Glutamatergic neuron (in vitro differentiated cells): ENCODE measurements around the gene CDS1. TPM values are rescaled to one million over a fixed set of nuclear protein-coding genes. Genes with fewer than 3 reads are reported as not detected.

Source experiments
- DNase-seq: peaks from one replicate; pipeline ENCODE4 v3.0.0; 2022
- H3K27ac Mint-ChIP-seq: one replicate; pipeline ENCODE4 v1.8.0; 2020; ENCODE audit warnings: mild to moderate bottlenecking, mixed read lengths, inconsistent platforms; ENCODE audit not compliant: unreplicated experiment
- H3K27me3 Mint-ChIP-seq: one replicate; pipeline ENCODE4 v1.8.0; 2020; ENCODE audit warnings: mild to moderate bottlenecking, moderate library complexity, mixed read lengths, inconsistent platforms; ENCODE audit not compliant: unreplicated experiment
- H3K36me3 Mint-ChIP-seq: one replicate; pipeline ENCODE4 v1.8.0; 2020; ENCODE audit warnings: mild to moderate bottlenecking, mixed read lengths, inconsistent platforms; ENCODE audit not compliant: unreplicated experiment
- H3K4me1 Mint-ChIP-seq: one replicate; pipeline ENCODE4 v1.8.0; 2020; ENCODE audit warnings: mild to moderate bottlenecking, low read depth, mixed read lengths, inconsistent platforms; ENCODE audit not compliant: unreplicated experiment
- H3K4me3 Mint-ChIP-seq: one replicate; pipeline ENCODE4 v1.8.0; 2020; ENCODE audit warnings: mild to moderate bottlenecking, mixed read lengths, inconsistent platforms; ENCODE audit not compliant: unreplicated experiment
- H3K9me3 Mint-ChIP-seq: one replicate; pipeline ENCODE4 v1.8.0; 2020; ENCODE audit warnings: mild to moderate bottlenecking, moderate library complexity, mixed read lengths, inconsistent platforms; ENCODE audit not compliant: unreplicated experiment
- CTCF ChIP-seq: fragments of 200-600 bp; sonication (generic); IDR thresholded peaks from one replicate; pipeline ENCODE4 v1.5.0; 2021; ENCODE audit not compliant: partially characterized antibody, unreplicated experiment
- total RNA-seq: library from RNA; stranded (reverse); fragmentation: NEBNext Ultra II Directional; extraction: Animal tissue kit (Norgen Biotek cat#: 25700); gene quantifications from one replicate; pipeline ENCODE4 v1.2.1, GENCODE V29; 2021; ENCODE audit not compliant: unreplicated experiment

CDS1 gene
- total RNA-seq, 1 donor from 2014 or later, result 1.3 TPM

- Mint-ChIP-seq H3K4me1 (no peaks in the 10 kb centered on the region), H3K27me3 (peaks cover 1% of the 10 kb centered on the region), H3K9me3 (no peaks in the 10 kb centered on the region), H3K36me3 (no peaks in the 10 kb centered on the region), H3K27ac (no peak overlapping the region), H3K4me3 (no peak overlapping the region)
- TF ChIP-seq CTCF, result no peak
- DNase-seq, result no peak
These were observed 52.0 kb downstream of the CDS1 start for GRCh38 chr4:84634961-84635360.

- H3K9me3 Mint-ChIP-seq, result no peaks in the 10 kb centered on the region
- no peak overlapping the region for H3K4me3 Mint-ChIP-seq
- no peak for TF ChIP-seq CTCF
These were observed 55.2 kb downstream of the CDS1 start for GRCh38 chr4:84638092-84638491.

GRCh38 chr4:84639145-84639544 is 56.2 kb downstream of the CDS1 start:
- Mint-ChIP-seq H3K4me3 (no peak overlapping the region), H3K9me3 (no peaks in the 10 kb centered on the region), H3K36me3 (no peaks in the 10 kb centered on the region), H3K4me1 (peaks cover 3% of the 10 kb centered on the region), H3K27ac (no peak overlapping the region), H3K27me3 (peaks cover 1% of the 10 kb centered on the region)
- no peak for DNase-seq
- no peak for TF ChIP-seq CTCF

More at GRCh38 chr4:84638092-84638491, 55.2 kb downstream of the CDS1 start:
- H3K4me1 Mint-ChIP-seq, result no peaks in the 10 kb centered on the region
- peaks cover 1% of the 10 kb centered on the region for H3K27me3 Mint-ChIP-seq
- no peaks in the 10 kb centered on the region for H3K36me3 Mint-ChIP-seq
- no peak overlapping the region for H3K27ac Mint-ChIP-seq
- no peak for DNase-seq

- Mint-ChIP-seq H3K4me3 (no peak overlapping the region), H3K36me3 (no peaks in the 10 kb centered on the region), H3K27ac (no peak overlapping the region), H3K4me1 (peaks cover 3% of the 10 kb centered on the region), H3K9me3 (no peaks in the 10 kb centered on the region), H3K27me3 (no peaks in the 10 kb centered on the region)
- no peak for TF ChIP-seq CTCF
- no peak for DNase-seq
These were observed 61.2 kb downstream of the CDS1 start for GRCh38 chr4:84644087-84644486.

- no peak for DNase-seq
- no peaks in the 10 kb centered on the region for H3K27me3 Mint-ChIP-seq
- no peaks in the 10 kb centered on the region for H3K9me3 Mint-ChIP-seq
- no peak for TF ChIP-seq CTCF
- no peak overlapping the region for H3K27ac Mint-ChIP-seq
- no peaks in the 10 kb centered on the region for H3K36me3 Mint-ChIP-seq
- no peak overlapping the region for H3K4me3 Mint-ChIP-seq
- H3K4me1 Mint-ChIP-seq, result peaks cover 3% of the 10 kb centered on the region
These were observed 64.5 kb downstream of the CDS1 start for GRCh38 chr4:84647312-84647884.
